HG03060 (cell line): ENCODE data around the gene NAV3.
A peak's percentile ranks its signal among the peaks of the same experiment; 100 is the strongest.
"Not testable (repeated sequence)": the region's sequence is repeated elsewhere in the genome, so short reads cannot be mapped to it uniquely, and the experiment has no call there.

Source experiments
- ATAC-seq: cut with Tn5 transposase; IDR thresholded peaks from one replicate; pipeline ENCODE4 v1.9.1; 2021; ENCODE audit warnings: low read depth, moderate number of reproducible peaks; ENCODE audit not compliant: unreplicated experiment

Gene NAV3

DNA sequence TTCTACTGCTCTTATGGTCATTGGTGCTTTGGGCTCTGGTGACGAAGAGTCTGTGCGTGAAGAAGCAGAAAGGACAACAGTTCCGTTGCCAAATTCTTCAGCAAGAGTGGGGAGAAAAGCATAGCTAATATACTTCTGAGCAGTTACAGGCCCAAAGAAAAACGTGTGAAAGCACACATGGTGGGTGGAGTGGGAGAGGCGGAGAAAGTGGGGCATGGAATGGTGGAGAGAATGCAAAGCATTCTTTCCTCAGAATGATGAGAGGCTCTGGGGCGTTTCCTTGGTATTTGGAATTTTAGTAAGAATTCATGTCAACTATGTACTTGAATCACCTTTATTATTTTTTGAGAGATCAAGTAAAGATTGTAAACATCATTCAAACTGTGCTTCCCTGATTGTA, 396.1 kb downstream of the NAV3 start:
- ATAC-seq: no peak

DNA sequence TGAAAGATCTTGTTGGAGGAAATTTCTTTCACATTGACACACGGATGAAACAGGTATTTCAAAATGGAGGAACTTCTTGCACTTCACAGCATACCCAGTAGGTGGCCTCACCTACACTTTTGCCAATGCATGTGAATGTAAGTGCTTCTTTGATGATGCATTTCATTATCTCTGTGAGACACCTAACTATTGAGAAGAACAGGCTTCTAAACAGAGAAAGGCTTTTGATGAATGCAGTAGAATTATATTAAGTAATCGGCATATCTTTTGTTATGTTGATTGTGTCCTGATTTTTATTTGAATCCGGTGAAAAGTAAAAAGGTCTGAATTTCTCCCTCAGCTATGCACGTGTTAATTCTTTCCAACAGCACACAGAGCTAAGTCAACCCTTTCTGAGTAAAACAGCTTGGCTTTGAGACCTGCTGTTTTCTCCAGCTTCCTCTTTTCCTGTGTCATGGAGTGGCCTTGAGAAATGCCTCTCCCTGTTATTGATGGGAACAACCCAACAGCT, 399.0 kb downstream of the NAV3 start:
- ATAC-seq: peak; percentile 96

DNA sequence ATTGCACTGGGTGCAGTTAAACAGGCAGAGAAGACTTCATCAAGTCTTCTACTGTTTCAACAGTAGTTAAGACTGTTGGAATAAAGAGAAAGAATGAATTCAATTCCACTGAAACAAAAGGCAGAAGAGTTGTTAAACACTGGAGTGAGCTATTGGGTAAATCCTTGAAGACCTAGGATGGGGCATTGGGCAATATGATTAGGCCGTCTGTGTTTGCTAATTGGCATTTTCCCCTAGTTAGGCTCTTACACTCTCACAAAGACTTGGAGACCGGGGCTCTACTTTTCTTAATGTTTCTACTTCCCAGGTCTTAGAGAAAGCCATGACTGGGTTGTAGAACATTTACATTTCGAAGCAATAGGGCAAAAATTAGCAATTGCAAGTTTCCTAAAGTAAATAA, 402.1 kb downstream of the NAV3 start:
- no peak for ATAC-seq

DNA sequence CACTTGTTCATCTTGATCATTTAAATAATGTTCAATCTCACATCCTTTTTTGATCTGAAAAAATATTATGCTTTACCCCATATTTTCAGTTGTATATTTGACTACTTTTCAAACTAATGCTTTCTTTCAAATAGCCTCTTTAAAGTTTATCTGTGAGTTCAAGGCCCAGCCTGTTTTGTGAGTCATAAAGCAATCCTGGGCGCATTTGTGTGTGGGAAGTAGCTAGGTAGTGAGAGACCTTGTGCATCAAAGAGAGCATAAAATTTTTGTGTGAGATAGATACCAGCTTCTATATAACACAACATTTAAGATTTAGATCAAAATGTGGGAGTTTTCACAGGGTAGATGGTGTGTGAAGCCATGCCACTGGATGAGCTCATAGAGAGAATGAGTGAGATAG, 405.6 kb downstream of the NAV3 start:
- ATAC-seq: no peak

DNA sequence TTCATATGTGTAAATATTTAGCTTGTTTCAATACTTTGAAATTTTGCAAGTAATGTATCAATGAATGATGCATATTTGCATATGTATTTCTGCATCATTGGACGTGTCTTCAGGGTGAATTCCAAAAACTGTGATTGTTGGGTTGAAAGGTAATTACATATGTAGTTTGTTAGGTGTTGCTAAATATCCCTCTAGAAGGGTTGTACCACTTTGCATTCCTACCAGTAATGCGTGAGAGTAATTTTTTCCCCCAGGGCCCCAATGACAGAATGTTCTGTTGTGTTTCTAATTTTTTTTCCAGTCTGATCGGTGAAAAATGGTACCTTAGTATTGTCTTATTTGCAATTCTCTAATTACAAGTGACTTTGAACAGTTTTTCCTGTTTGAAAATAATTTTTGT, 408.9 kb downstream of the NAV3 start:
- ATAC-seq: no peak

DNA sequence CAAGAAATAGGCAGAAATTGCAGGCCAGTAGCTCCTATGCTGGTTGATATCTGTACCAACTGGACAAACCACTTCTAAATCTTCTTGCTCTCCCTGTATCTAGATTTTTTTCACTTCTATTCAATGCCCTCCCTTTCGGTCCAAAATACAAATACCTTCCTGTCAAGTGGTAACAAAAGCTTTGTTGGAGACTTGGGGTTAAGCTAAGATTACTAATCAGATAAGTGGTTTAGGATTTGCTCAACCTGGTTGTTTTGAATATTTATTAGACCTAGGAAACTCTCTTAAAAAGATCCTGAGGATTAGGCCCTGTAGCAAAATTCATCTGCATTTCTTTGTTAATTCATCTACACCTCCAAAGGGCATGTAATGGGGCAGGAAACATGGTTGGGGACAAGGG, 410.1 kb downstream of the NAV3 start:
- no peak for ATAC-seq

DNA sequence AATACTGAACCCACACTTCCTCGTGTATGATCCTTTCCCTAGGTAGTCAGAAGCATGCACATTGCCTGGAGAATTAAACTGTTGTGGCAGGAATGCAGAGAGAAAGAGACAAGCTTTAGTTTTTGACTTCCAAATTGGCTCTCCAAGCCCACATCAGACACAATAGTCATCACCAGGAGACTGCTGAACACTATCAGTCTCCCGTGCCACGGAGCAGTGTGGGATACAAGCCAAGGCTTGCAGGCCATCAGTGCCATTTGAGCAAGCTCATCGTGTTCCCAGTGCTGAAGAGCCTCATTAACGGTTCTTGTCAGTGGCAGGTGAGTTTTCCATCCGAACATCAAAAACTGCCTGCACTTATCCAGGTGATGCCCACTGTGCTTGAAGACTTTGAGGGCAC, 410.8 kb downstream of the NAV3 start:
- no peak for ATAC-seq

DNA sequence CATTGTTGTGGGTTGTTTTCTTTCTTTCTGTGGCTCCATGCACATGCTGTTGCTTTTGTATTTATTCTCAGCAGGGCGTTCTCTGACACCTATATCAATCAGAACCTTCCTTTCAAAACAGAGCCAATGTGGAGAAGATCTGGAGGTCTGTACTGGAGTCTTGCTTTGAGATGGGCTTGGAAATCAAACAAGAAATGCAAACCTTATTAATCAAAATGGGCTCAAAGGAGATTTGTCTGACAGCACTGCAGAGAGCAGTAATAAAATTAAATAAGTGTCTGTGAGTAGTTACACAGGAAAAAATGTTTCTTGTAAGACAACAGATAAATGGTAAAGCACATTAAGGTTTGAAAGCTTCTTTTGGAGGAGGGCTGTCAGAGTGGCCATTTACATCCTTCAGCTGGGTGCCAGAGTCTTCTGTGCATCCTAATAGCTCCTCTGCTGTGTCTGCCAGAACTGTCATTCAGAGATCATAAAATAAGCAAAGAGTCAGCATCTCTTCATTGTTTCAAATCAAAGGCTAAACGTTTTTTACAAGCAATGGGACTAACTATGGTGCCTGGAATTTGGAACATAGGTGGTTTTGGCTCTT, 414.3 kb downstream of the NAV3 start:
- no peak for ATAC-seq

DNA sequence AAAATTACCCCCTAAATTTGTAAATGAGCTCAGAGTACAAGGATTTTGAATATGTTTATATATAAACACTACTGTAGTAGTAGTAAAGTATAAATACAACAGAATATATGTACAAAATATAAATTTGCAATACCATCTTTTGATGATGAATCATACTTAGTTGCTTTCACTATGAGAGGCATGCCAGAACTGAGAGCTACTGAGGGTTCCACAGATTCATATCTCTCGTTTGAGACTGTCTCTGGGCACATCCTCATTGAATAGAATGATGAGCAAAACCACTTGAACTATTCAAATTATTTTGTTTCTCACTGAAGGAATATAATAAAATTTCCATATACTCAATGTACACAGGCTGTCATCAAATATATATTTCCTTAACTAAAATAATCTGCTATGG, 417.6 kb downstream of the NAV3 start:
- ATAC-seq: no peak

DNA sequence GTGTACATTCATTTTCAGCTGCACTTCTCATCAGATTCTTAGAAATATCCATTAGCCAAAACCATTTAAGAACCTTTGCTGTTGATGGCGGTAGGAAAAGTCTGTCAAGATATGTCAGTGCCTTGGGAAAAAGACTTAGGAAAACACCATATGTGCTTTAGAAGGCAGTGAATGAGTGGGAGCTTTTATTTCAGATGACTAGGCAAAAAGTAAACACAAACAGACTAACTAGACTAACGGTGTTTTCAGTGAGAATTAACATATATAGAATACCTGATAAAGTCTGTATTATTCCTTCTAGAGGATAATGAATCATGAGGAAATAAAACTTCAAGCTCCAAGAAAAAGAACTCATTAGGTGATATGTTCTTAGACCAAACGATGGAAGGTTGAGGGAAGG, 418.9 kb downstream of the NAV3 start:
- ATAC-seq: no peak

DNA sequence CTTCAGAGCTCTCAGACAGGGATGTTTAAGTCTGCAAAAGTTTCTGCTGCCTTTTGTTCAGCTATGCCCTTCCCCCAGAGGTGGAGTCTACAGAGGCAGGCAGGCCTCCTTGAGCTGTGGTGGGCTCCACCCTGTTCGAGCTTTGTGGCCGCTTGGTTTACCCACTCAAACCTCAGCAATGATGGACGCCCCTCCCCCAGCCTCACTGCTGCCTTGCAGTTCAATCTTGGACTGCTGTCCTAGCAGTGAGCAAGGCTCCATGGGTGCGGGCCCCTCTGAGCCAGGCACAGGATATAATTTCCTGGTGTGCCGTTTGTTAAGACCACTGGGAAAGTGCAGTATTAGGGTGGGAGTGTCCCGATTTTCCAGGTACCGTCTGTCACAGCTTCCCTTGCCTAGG, 427.0 kb downstream of the NAV3 start:
- not testable (repeated sequence) for ATAC-seq

DNA sequence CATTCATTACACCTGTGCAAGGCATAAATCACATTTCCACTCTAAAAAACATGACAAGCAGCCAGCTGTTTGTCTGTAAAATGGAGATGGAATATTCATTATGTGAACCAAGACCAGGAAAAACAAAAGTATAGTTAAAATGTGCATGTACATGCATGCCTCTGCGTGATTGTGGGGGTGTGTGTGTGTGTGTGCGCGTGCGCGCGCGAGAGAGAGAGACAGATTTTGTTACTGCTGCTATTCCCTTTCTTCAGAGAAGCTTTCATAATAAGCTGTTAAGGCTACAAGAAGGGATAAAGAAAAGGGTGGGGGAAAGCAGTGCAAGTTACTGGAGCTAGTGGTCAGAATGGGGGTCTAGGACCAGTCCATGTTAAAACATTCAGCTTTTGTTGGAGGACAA, 430.3 kb downstream of the NAV3 start:
- no peak for ATAC-seq

DNA sequence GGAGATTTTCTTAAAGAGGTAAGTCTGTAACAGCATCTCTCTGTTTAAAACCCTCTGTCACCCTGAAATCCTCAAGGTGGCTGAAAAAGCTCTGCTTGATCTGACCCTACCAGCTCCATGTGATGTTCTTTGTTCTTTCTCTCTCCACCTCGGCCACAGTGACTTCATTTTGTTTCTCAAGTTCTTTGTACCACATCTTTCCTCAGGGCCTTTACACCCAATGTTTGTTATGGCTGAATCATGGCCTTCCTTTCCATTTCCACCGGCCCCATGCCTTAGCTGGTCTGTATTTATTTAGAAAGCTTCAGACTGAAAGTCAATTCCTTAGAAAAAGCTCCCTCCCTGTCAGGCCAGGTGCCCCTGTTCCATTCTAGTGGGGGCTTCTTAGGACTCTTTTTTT, 431.2 kb downstream of the NAV3 start:
- no peak for ATAC-seq
